KMS-11 (cell line): ENCODE measurements around the gene CLDN12.

ENCODE experiments used
- H2AFZ ChIP-seq: fragments of 200-600 bp; sonication (generic); 2 replicates; pipeline ENCODE4 v1.6.1; 2016; ENCODE audit warnings: antibody characterized with exemption, mixed run types, low read depth
- H3K27ac ChIP-seq: fragments of 200-600 bp; sonication (generic); 2 replicates; pipeline ENCODE4 v1.6.1; 2016; ENCODE audit warnings: mild to moderate bottlenecking, mixed run types
- H3K27me3 ChIP-seq: fragments of 200-600 bp; sonication (generic); 2 replicates; pipeline ENCODE4 v1.6.1; 2017; ENCODE audit warnings: mild to moderate bottlenecking, low read depth, mixed run types, moderate library complexity; ENCODE audit not compliant: insufficient read depth
- H3K36me3 ChIP-seq: fragments of 200-600 bp; sonication (generic); 2 replicates; pipeline ENCODE4 v1.6.1; 2017; ENCODE audit warnings: mild to moderate bottlenecking, mixed run types; ENCODE audit not compliant: insufficient read depth
- H3K4me1 ChIP-seq: fragments of 200-600 bp; sonication (generic); 2 replicates; pipeline ENCODE4 v1.6.1; 2016; ENCODE audit warnings: mild to moderate bottlenecking, low read depth, mixed run types; ENCODE audit not compliant: poor library complexity, severe bottlenecking
- H3K4me2 ChIP-seq: fragments of 200-600 bp; sonication (generic); 2 replicates; pipeline ENCODE4 v1.7.0; 2016; ENCODE audit warnings: mild to moderate bottlenecking, mixed run types
- H3K4me3 ChIP-seq: fragments of 200-600 bp; sonication (generic); IDR thresholded peaks from 2 replicates; pipeline ENCODE4 v1.6.1; 2017; ENCODE audit warnings: low read depth, low read length, mixed read lengths; ENCODE audit not compliant: insufficient read depth
- H3K79me2 ChIP-seq: fragments of 200-600 bp; sonication (generic); 2 replicates; pipeline ENCODE4 v1.6.1; 2016; ENCODE audit warnings: low read depth, mixed run types; ENCODE audit not compliant: insufficient read depth
- H3K9ac ChIP-seq: fragments of 200-600 bp; sonication (generic); 2 replicates; pipeline ENCODE4 v1.6.1; 2016; ENCODE audit warnings: mild to moderate bottlenecking, mixed run types
- H4K20me1 ChIP-seq: fragments of 200-600 bp; sonication (generic); 2 replicates; pipeline ENCODE4 v1.6.1; 2016; ENCODE audit warnings: mild to moderate bottlenecking, mixed run types; ENCODE audit not compliant: insufficient read depth
- CTCF ChIP-seq: fragments of 200-600 bp; sonication (generic); conservative IDR thresholded peaks from 2 replicates; pipeline ENCODE4 v1.6.1; 2017; ENCODE audit warnings: low read depth, mild to moderate bottlenecking, antibody characterized with exemption, low read length, moderate library complexity, mixed read lengths

Gene CLDN12

GRCh38 chr7:90421651-90422050, 18.4 kb downstream of the CLDN12 start:
- H3K4me1 ChIP-seq: peaks cover 38% of the 10 kb centered on the region
- H3K27me3 ChIP-seq: no peaks in the 10 kb centered on the region
- H4K20me1 ChIP-seq: no peaks in the 10 kb centered on the region
- no peak overlapping the region for H3K4me3 ChIP-seq
- no peak for TF ChIP-seq CTCF
- H3K27ac ChIP-seq: no peak overlapping the region
- H3K36me3 ChIP-seq: no peaks in the 10 kb centered on the region
- no peaks in the 10 kb centered on the region for H3K79me2 ChIP-seq
- no peak overlapping the region for H2AFZ ChIP-seq
- H3K4me2 ChIP-seq: no peak overlapping the region
- H3K9ac ChIP-seq: no peak overlapping the region

GRCh38 chr7:90424720-90425119, 21.5 kb downstream of the CLDN12 start:
- Histone ChIP-seq H3K4me2 (peak overlapping the region; percentile 27; the same call in 1 of the 2 replicates), H2AFZ (peak overlapping the region; percentile 8; the same call in 1 of the 2 replicates), H3K9ac (no peak overlapping the region), H3K4me1 (peaks cover 27% of the 10 kb centered on the region), H3K79me2 (no peaks in the 10 kb centered on the region), H3K4me3 (no peak overlapping the region), H3K27me3 (no peaks in the 10 kb centered on the region), H3K36me3 (no peaks in the 10 kb centered on the region), H3K27ac (peak overlapping the region; percentile 25; the same call in 1 of the 2 replicates), H4K20me1 (no peaks in the 10 kb centered on the region)
- no peak for TF ChIP-seq CTCF

- no peaks in the 10 kb centered on the region for H3K36me3 ChIP-seq
- H3K4me2 ChIP-seq: peak overlapping the region; percentile 27; the same call in 1 of the 2 replicates
- no peaks in the 10 kb centered on the region for H3K79me2 ChIP-seq
- no peak overlapping the region for H3K4me3 ChIP-seq
- H3K27ac ChIP-seq: peak overlapping the region; percentile 25; the same call in 1 of the 2 replicates
- no peak for TF ChIP-seq CTCF
- no peaks in the 10 kb centered on the region for H4K20me1 ChIP-seq
- no peaks in the 10 kb centered on the region for H3K27me3 ChIP-seq
- no peak overlapping the region for H3K9ac ChIP-seq
- no peak overlapping the region for H2AFZ ChIP-seq
- H3K4me1 ChIP-seq: peaks cover 27% of the 10 kb centered on the region
These were observed 22.1 kb downstream of the CLDN12 start for GRCh38 chr7:90425376-90425775.

- no peak overlapping the region for H3K4me2 ChIP-seq
- H4K20me1 ChIP-seq: no peaks in the 10 kb centered on the region
These were observed 27.6 kb downstream of the CLDN12 start for GRCh38 chr7:90430614-90431460.

More at GRCh38 chr7:90430614-90431460, 27.6 kb downstream of the CLDN12 start:
- Histone ChIP-seq H3K79me2 (no peaks in the 10 kb centered on the region), H3K9ac (no peak overlapping the region), H3K4me3 (no peak overlapping the region), H3K27me3 (no peaks in the 10 kb centered on the region), H2AFZ (no peak overlapping the region), H3K27ac (no peak overlapping the region), H3K36me3 (no peaks in the 10 kb centered on the region), H3K4me1 (peaks cover 9% of the 10 kb centered on the region)
- TF ChIP-seq CTCF: no peak
